Activated CD4-positive, alpha-beta T cell treated with anti-CD3 and anti-CD28 coated beads for 36 hours (primary cell): Measurements from ENCODE around the gene RMI2. TPM values are rescaled to one million over a fixed set of nuclear protein-coding genes. Genes with fewer than 3 reads are reported as not detected.
A peak's percentile ranks its signal among the peaks of the same experiment; 100 is the strongest.
"Not testable (repeated sequence)": the region's sequence is repeated elsewhere in the genome, so short reads cannot be mapped to it uniquely, and the experiment has no call there.

ENCODE experiments used
- ATAC-seq: fragments of 200-7000 bp; cut with Tn5 transposase; one replicate; pipeline ENCODE4 v1.10.0; 2021; ENCODE audit warnings: mild to moderate bottlenecking, moderate library complexity
- CTCF ChIA-PET: fragments of 350-600 bp; sonication (Branson Sonifier 250); formaldehyde crosslinking; loops from one replicate; lab custom pipeline; 2021; ENCODE audit warnings: antibody characterized with exemption; lab: Charles Lee
- POLR2A ChIA-PET: fragments of 350-600 bp; sonication (Branson Sonifier 250); formaldehyde crosslinking; loops from one replicate; lab custom pipeline; 2021; ENCODE audit warnings: antibody characterized with exemption, inconsistent platforms; lab: Charles Lee
- DNase-seq: peaks from one replicate; pipeline ENCODE4 v3.0.0-alpha.2; 2020
- H3K27ac Mint-ChIP-seq: one replicate; pipeline ENCODE4 v1.8.0; 2021; ENCODE audit warnings: mixed read lengths
- H3K27me3 Mint-ChIP-seq: one replicate; pipeline ENCODE4 v1.8.0; 2021; ENCODE audit warnings: mixed read lengths
- H3K36me3 Mint-ChIP-seq: one replicate; pipeline ENCODE4 v1.8.0; 2021; ENCODE audit warnings: low read depth, mixed read lengths
- H3K4me1 Mint-ChIP-seq: one replicate; pipeline ENCODE4 v1.8.0; 2021; ENCODE audit warnings: mixed read lengths
- H3K4me3 Mint-ChIP-seq: one replicate; pipeline ENCODE4 v1.8.0; 2021; ENCODE audit warnings: mild to moderate bottlenecking, moderate library complexity, mixed read lengths
- H3K9me3 Mint-ChIP-seq: one replicate; pipeline ENCODE4 v1.8.0; 2021; ENCODE audit warnings: low read depth, mixed read lengths
- intact Hi-C, 2 experiments: fragments of 100-400 bp; cut with DNase I in 1 of 2; cut with micrococcal nuclease in 1 of 2; formaldehyde crosslinking; loops; one replicate each; pipeline versions ENCODE4 v1.14.2 to v1.15.1; 2022 to 2024; cut with DNase I, micrococcal nuclease
- total RNA-seq, 2 experiments: library from RNA; stranded (reverse); gene quantifications; one replicate each; pipeline ENCODE4 v1.2.3, GENCODE V29; 2021

The RMI2 gene
- total RNA-seq: 10 to 100 TPM; 56.0 to 69.8 TPM

- Mint-ChIP-seq H3K36me3 (peaks cover 17% of the 10 kb centered on the region), H3K27ac (peak within 1 kb of the TSS; percentile 94), H3K27me3 (no peaks in the 10 kb centered on the region), H3K4me1 (peaks cover 49% of the 10 kb centered on the region), H3K9me3 (no peaks in the 10 kb centered on the region), H3K4me3 (peak within 1 kb of the TSS; percentile 90)
- peak; percentile 99 for DNase-seq
- ChIA-PET CTCF (interaction anchor here (1.1 to 1.2 kb wide), 2 partner anchors 48 to 374 kb away, joined by 3 read pairs; no protein-coding TSS in a partner anchor), POLR2A (interaction anchor here (0.8 to 1.6 kb wide), 3 partner anchors 9 to 251 kb away, joined by 3 to 8 read pairs (median 5); no protein-coding TSS in a partner anchor)
- ATAC-seq: peak; percentile 96
- intact Hi-C loops: loop anchor here (1.0 kb wide), 6 partner anchors 9 to 403 kb away; partner anchors contain the start of genes DEXI (in 1 of the 2), SNN (in 1 of the 2) and SOCS1 (in 1 of the 2)
Measured at GRCh38 chr16:11345040-11345862, at the start of gene RMI2. RMI2 (plus strand) TSS chr16:11345459; CDS start chr16:11345472, 13 bp downstream.

GRCh38 chr16:11295672-11296071, 49.6 kb upstream of the RMI2 start:
- peaks cover 28% of the 10 kb centered on the region for H3K4me1 Mint-ChIP-seq
- POLR2A ChIA-PET: no interaction called here
- no peak overlapping the region for H3K4me3 Mint-ChIP-seq
- intact Hi-C loops: loop anchor here (2.0 to 5.0 kb wide), 3 partner anchors 31 to 57 kb away; partner anchors contain the start of gene SOCS1 (in 1 of the 2)
- no peaks in the 10 kb centered on the region for H3K9me3 Mint-ChIP-seq
- H3K27ac Mint-ChIP-seq: no peak overlapping the region
- DNase-seq: no peak
- no peaks in the 10 kb centered on the region for H3K27me3 Mint-ChIP-seq
- no peaks in the 10 kb centered on the region for H3K36me3 Mint-ChIP-seq
- ATAC-seq: no peak
- CTCF ChIA-PET: no interaction called here

GRCh38 chr16:11296351-11296705, 48.9 kb upstream of the RMI2 start:
- Mint-ChIP-seq H3K4me1 (peaks cover 28% of the 10 kb centered on the region), H3K27me3 (no peaks in the 10 kb centered on the region), H3K27ac (peak overlapping the region; percentile 78), H3K9me3 (no peaks in the 10 kb centered on the region), H3K4me3 (no peak overlapping the region), H3K36me3 (no peaks in the 10 kb centered on the region)
- CTCF ChIA-PET: interaction anchor here (0.6 to 1.8 kb wide), 2 partner anchors 111 to 330 kb away, joined by 4 to 6 read pairs; no protein-coding TSS in a partner anchor
- DNase-seq (no peak), ATAC-seq (no peak)
- POLR2A ChIA-PET: interaction anchor here (0.6 kb wide), 1 partner anchor 33 kb away, joined by 3 read pairs; no protein-coding TSS in a partner anchor
- intact Hi-C loops: loop anchor here (2.0 to 5.0 kb wide), 3 partner anchors 32 to 56 kb away; partner anchors contain the start of gene SOCS1 (in 1 of the 2)

GRCh38 chr16:11296706-11297491, 48.4 kb upstream of the RMI2 start:
- ATAC-seq (peak; percentile 24), DNase-seq (peak; percentile 30)
- no peaks in the 10 kb centered on the region for H3K27me3 Mint-ChIP-seq
- H3K4me1 Mint-ChIP-seq: peaks cover 28% of the 10 kb centered on the region
- ChIA-PET POLR2A (interaction anchor here (0.6 to 1.6 kb wide), 6 partner anchors 32 to 339 kb away, joined by 3 to 8 read pairs (median 4); partner anchors contain the start of gene SOCS1), CTCF (interaction anchor here (0.6 to 2.5 kb wide), 9 partner anchors 15 to 348 kb away, joined by 3 to 15 read pairs (median 4); no protein-coding TSS in a partner anchor)
- H3K4me3 Mint-ChIP-seq: peak overlapping the region; percentile 59
- H3K36me3 Mint-ChIP-seq: no peaks in the 10 kb centered on the region
- H3K27ac Mint-ChIP-seq: peak overlapping the region; percentile 78
- no peaks in the 10 kb centered on the region for H3K9me3 Mint-ChIP-seq
- intact Hi-C loops: loop anchor here (2.0 to 5.0 kb wide), 3 partner anchors 32 to 55 kb away; partner anchors contain the start of gene SOCS1 (in 1 of the 2)

GRCh38 chr16:11297492-11298142, 47.6 kb upstream of the RMI2 start:
- no peaks in the 10 kb centered on the region for H3K36me3 Mint-ChIP-seq
- no peaks in the 10 kb centered on the region for H3K27me3 Mint-ChIP-seq
- H3K9me3 Mint-ChIP-seq: no peaks in the 10 kb centered on the region
- POLR2A ChIA-PET: interaction anchor here (0.9 to 1.6 kb wide), 5 partner anchors 31 to 340 kb away, joined by 3 to 8 read pairs (median 4); partner anchors contain the start of gene SOCS1
- CTCF ChIA-PET: interaction anchor here (0.7 to 2.5 kb wide), 9 partner anchors 14 to 349 kb away, joined by 3 to 15 read pairs (median 4); no protein-coding TSS in a partner anchor
- H3K4me3 Mint-ChIP-seq: peak overlapping the region; percentile 59
- H3K27ac Mint-ChIP-seq: peak overlapping the region; percentile 78
- peak; percentile 84 for DNase-seq
- ATAC-seq: peak; percentile 81
- H3K4me1 Mint-ChIP-seq: peaks cover 28% of the 10 kb centered on the region
- intact Hi-C loops: loop anchor here (2.0 to 5.0 kb wide), 3 partner anchors 33 to 55 kb away; partner anchors contain the start of gene SOCS1 (in 1 of the 2)

GRCh38 chr16:11298143-11298900, 46.9 kb upstream of the RMI2 start:
- Mint-ChIP-seq H3K27ac (peak overlapping the region; percentile 78), H3K36me3 (no peaks in the 10 kb centered on the region), H3K27me3 (no peaks in the 10 kb centered on the region), H3K4me3 (peak overlapping the region; percentile 59), H3K4me1 (peaks cover 28% of the 10 kb centered on the region), H3K9me3 (no peaks in the 10 kb centered on the region)
- intact Hi-C loops: loop anchor here in 1 of 2 experiments (5.0 kb wide), 2 partner anchors 41 to 54 kb away; partner anchors contain the start of gene SOCS1
- no peak for DNase-seq
- ChIA-PET CTCF (interaction anchor here (0.6 to 2.5 kb wide), 11 partner anchors 12 to 350 kb away, joined by 3 to 15 read pairs (median 4); no protein-coding TSS in a partner anchor), POLR2A (interaction anchor here (1.0 to 1.6 kb wide), 4 partner anchors 42 to 340 kb away, joined by 4 to 8 read pairs (median 4); partner anchors contain the start of gene SOCS1)
- peak; percentile 5 for ATAC-seq

- DNase-seq, H3K9me3 Mint-ChIP-seq, H3K36me3 Mint-ChIP-seq, POLR2A ChIA-PET, H3K4me3 Mint-ChIP-seq, ATAC-seq, H3K27me3 Mint-ChIP-seq: not testable (repeated sequence)
- intact Hi-C loops: loop anchor here in 1 of 2 experiments (5.0 kb wide), 2 partner anchors 42 to 53 kb away; partner anchors contain the start of gene SOCS1
- Mint-ChIP-seq H3K4me1 (peaks cover 28% of the 10 kb centered on the region), H3K27ac (peak overlapping the region; percentile 56)
- CTCF ChIA-PET: interaction anchor here (0.6 to 2.5 kb wide), 4 partner anchors 12 to 335 kb away, joined by 3 to 15 read pairs (median 4); no protein-coding TSS in a partner anchor
Measured at GRCh38 chr16:11298950-11299547, 46.2 kb upstream of the RMI2 start.

- POLR2A ChIA-PET: no interaction called here
- peaks cover 28% of the 10 kb centered on the region for H3K4me1 Mint-ChIP-seq
- no peak overlapping the region for H3K4me3 Mint-ChIP-seq
- ATAC-seq (no peak), DNase-seq (no peak)
- no peaks in the 10 kb centered on the region for H3K9me3 Mint-ChIP-seq
- CTCF ChIA-PET: no interaction called here
- no peaks in the 10 kb centered on the region for H3K36me3 Mint-ChIP-seq
- intact Hi-C loops: loop anchor here in 1 of 2 experiments (5.0 kb wide), 2 partner anchors 43 to 52 kb away; partner anchors contain the start of gene SOCS1
- no peaks in the 10 kb centered on the region for H3K27me3 Mint-ChIP-seq
- H3K27ac Mint-ChIP-seq: no peak overlapping the region
Measured at GRCh38 chr16:11299865-11300559, 45.2 kb upstream of the RMI2 start.

- ChIA-PET POLR2A (no interaction called here), CTCF (no interaction called here)
- H3K27ac Mint-ChIP-seq: no peak overlapping the region
- H3K9me3 Mint-ChIP-seq: no peaks in the 10 kb centered on the region
- intact Hi-C loops: no loop called here
- ATAC-seq (no peak), DNase-seq (no peak)
- peaks cover 28% of the 10 kb centered on the region for H3K4me1 Mint-ChIP-seq
- no peaks in the 10 kb centered on the region for H3K36me3 Mint-ChIP-seq
- no peaks in the 10 kb centered on the region for H3K27me3 Mint-ChIP-seq
- no peak overlapping the region for H3K4me3 Mint-ChIP-seq
Measured at GRCh38 chr16:11300560-11300892, 44.7 kb upstream of the RMI2 start.
